GDM1 (cell line): ENCODE results near the gene CARD14.
"Not testable (repeated sequence)": the region's sequence is repeated elsewhere in the genome, so short reads cannot be mapped to it uniquely, and the experiment has no call there.

Experiments used
- DNase-seq: peaks from one replicate; lab custom pipeline; 2025; lab: John Stamatoyannopoulos, UW

CARD14 gene

GRCh38 chr17:80251966-80252365, 82.1 kb downstream of the CARD14 start:
- DNase-seq = no peak

- no peak for DNase-seq
Observed at GRCh38 chr17:80252871-80253270, 83.0 kb downstream of the CARD14 start.

DNA sequence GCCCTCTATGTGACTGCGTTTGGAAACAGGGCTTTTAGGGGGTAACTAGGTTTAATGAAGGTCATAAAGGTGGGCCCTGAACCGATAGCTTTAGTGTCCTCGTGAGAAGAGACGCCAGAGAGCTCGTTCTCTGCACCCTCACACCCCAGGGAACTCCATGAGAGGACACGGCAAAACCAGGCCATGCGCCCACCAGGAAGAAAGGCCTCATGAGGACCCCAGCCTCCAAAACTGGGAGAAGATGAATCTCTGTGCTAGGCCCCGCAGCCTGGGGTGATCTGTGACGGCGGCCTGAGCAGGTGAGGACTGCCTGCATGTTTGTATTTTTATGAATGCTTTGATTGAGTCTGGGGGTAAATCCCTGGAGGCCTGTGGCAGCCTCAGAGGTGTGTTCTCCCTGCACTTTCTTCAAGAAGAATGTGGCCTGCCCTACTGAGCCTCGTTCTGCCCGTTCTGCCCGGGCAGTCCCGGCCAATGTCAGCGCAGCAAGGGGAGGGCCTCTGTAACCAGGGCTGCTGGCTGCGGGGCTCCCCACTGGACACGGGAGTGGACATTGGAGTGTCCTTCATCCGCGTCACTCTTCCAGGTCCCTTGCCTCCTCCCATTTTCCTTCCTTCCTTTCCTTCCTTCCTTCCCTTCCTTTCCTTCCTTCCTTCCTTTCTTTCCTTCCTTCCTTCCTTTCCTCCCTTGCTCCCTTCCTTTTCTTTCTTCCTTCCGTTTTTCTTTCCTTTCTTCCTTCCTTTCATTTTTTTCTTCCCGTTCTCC, 84.0 kb downstream of the CARD14 start:
- DNase-seq = no peak

DNA sequence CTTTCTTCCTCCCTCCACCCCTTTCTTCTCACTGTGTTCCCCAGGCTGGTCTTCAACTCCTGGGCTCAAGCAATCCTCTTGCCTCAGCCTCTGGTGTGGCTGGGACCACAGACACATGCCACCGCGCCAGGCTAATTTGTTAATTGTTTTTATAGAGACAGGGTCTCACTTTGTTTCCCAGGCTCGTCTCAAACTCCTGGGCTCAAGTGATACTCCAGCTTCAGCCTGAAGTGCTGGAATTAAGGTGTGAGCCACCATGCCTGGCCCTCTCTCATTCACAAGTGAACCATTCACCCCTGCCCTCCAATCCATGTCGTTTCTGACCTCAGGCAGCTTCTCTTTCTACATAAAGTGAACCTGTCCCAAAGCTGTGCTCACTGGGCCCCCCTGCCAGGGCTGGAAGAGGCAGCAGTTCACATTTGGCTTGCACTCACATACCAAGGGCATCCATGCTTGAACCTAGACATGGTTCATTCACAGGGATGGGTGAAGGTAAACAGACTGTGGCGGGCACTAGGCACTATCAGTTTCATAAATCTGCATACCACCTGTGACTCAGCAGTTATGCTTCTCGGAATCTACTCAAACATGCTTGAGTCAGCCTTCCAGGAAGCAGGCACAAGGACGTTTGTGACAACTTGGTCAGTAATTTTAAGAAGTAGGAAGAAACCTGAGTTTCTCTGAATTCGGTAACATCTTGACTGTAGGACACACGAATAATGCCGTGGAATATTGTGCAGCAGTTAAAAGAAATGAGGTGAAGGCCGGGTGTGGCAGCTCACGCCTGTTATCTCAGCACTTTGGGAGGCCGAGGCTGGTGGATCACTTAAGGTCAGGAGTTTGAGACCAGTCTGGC, 84.8 kb downstream of the CARD14 start:
- DNase-seq = peak; percentile 51

DNA sequence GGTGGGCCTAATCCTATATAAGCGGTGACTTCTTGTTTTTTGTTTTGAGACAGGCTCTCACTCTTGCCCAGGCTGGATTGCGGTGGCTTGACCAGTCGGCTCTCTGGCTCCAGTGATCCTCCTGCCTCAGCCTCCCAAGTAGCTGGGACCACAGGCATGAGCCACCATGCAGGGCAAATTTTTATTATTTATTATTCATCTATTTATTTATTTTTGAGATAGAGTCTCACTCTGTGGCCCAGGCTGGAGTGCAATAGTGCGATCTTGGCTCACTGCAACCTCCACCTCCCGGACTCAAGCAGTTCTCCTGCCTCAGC, 86.2 kb downstream of the CARD14 start:
- no peak for DNase-seq

GRCh38 chr17:80257716-80258213, 87.9 kb downstream of the CARD14 start:
- no peak for DNase-seq

- DNase-seq = not testable (repeated sequence)
Observed at GRCh38 chr17:80258296-80258695, 88.5 kb downstream of the CARD14 start.
